PC-9 (cell line): Measurements from ENCODE around the gene WFDC1. TPM values are rescaled to one million over a fixed set of nuclear protein-coding genes. Genes with fewer than 3 reads are reported as not detected.

ENCODE experiments used
- BruUV-seq: library from RNA; stranded (reverse); fragments of 400-500 nt; replicated peaks from 2 replicates; lab custom pipeline; 2021; lab: Mats Ljungman, UMichigan
- CTCF ChIA-PET: fragments of 300-600 bp; sonication (Branson Sonifier 250); formaldehyde crosslinking; loops from one replicate; lab custom pipeline; 2022; ENCODE audit warnings: antibody characterized with exemption; lab: Charles Lee
- POLR2A ChIA-PET: fragments of 300-600 bp; sonication (Branson Sonifier 250); formaldehyde crosslinking; loops from one replicate; lab custom pipeline; 2022; ENCODE audit warnings: antibody characterized with exemption; ENCODE audit not compliant: unreplicated experiment; lab: Charles Lee
- DNase-seq, 2 experiments: peaks; one replicate each; pipeline versions ENCODE4 v3.0.0 to v3.0.0-alpha.2; 2015 to 2022; ENCODE audit warnings: mixed read lengths in 1 of 2
- H2AFZ ChIP-seq: fragments of 200-600 bp; sonication (generic); 2 replicates; pipeline ENCODE4 v1.8.1; 2017; ENCODE audit warnings: antibody characterized with exemption
- H3F3A ChIP-seq: fragments of 200-600 bp; sonication (generic); 2 replicates; pipeline ENCODE4 v1.8.1; 2017; ENCODE audit warnings: antibody characterized with exemption, mild to moderate bottlenecking, low read depth; ENCODE audit not compliant: insufficient read depth
- H3K27ac ChIP-seq: fragments of 200-600 bp; sonication (generic); 2 replicates; pipeline ENCODE4 v1.6.1; 2016; ENCODE audit warnings: mixed run types
- H3K27me3 ChIP-seq: fragments of 200-600 bp; sonication (generic); 2 replicates; pipeline ENCODE4 v1.6.1; 2016; ENCODE audit warnings: low read depth, mixed run types; ENCODE audit not compliant: insufficient read depth
- H3K36me3 ChIP-seq: fragments of 200-600 bp; sonication (generic); 2 replicates; pipeline ENCODE4 v1.6.1; 2016; ENCODE audit warnings: low read depth, mixed run types
- H3K4me1 ChIP-seq: fragments of 200-600 bp; sonication (generic); replicated peaks from 2 replicates; pipeline ENCODE4 v1.6.1; 2016; ENCODE audit warnings: mixed run types; ENCODE audit not compliant: insufficient read depth
- H3K4me2 ChIP-seq: fragments of 200-600 bp; sonication (generic); 2 replicates; pipeline ENCODE4 v1.6.1; 2017; ENCODE audit warnings: mixed run types
- H3K4me3 ChIP-seq: fragments of 200-600 bp; sonication (generic); 2 replicates; pipeline ENCODE4 v1.6.1; 2016; ENCODE audit warnings: mixed run types
- H3K79me2 ChIP-seq: fragments of 200-600 bp; sonication (generic); 2 replicates; pipeline ENCODE4 v1.6.1; 2017; ENCODE audit warnings: low read depth, mixed run types
- H3K9me2 ChIP-seq: fragments of 200-600 bp; sonication (generic); 2 replicates; pipeline ENCODE4 v1.8.1; 2017; ENCODE audit warnings: mild to moderate bottlenecking; ENCODE audit not compliant: insufficient read depth
- H3K9me3 ChIP-seq: fragments of 200-600 bp; sonication (generic); 2 replicates; pipeline ENCODE4 v1.8.1; 2016; ENCODE audit warnings: low read depth; ENCODE audit not compliant: insufficient read depth
- H4K20me1 ChIP-seq: fragments of 200-600 bp; sonication (generic); 2 replicates; pipeline ENCODE4 v1.8.1; 2017; ENCODE audit not compliant: insufficient read depth
- EZH2 ChIP-seq: fragments of 200-600 bp; sonication (generic); IDR thresholded peaks from 2 replicates; pipeline ENCODE4 v1.8.0; 2017; ENCODE audit warnings: antibody characterized with exemption, low read depth
- intact Hi-C: fragments of 100-400 bp; cut with micrococcal nuclease; formaldehyde crosslinking; loops from one replicate; pipeline ENCODE4 v1.10.0; 2022; ENCODE audit not compliant: unreplicated experiment
- total RNA-seq: library from RNA; stranded (reverse); gene quantifications from 2 replicates; pipeline ENCODE4 v1.2.3, GENCODE V29; 2021
- TF ChIP-seq, protein P1 (sequence below): fragments of 200-600 bp; sonication (generic); conservative IDR thresholded peaks from 2 replicates; pipeline ENCODE4 v1.6.1; 2017; ENCODE audit warnings: mixed run types, antibody characterized with exemption, mild to moderate bottlenecking, moderate library complexity

Gene WFDC1
- total RNA-seq, 1 experiment from 2014 or later = not detected

DNA sequence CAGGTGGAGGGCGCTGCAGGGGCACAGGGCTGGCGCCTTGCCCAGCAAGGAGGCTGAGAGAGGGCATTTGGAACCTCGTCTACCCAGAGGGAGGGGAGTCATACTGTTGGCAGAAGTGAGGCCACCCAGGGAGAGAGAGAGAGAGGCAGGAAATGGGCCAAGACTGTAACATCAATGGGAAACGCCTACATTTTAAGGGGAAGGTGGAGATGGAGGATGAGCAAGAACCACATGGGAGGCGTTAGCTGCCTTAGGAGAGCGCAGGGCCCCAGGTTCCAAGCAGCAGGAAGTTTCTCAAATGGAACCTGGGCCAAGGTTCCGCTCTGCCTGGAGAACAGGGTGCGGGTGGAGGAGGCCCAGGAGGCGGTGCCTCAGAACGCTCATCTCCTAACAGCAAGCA, 2.7 kb upstream of the WFDC1 start:
- Histone ChIP-seq H3K4me1 (no peaks in the 10 kb centered on the region), H3K27me3 (peaks cover 50% of the 10 kb centered on the region), H3K27ac (no peak overlapping the region), H3K4me3 (no peak overlapping the region), H3K9me3 (no peaks in the 10 kb centered on the region), H3K9me2 (no peaks in the 10 kb centered on the region), H3K36me3 (no peaks in the 10 kb centered on the region), H2AFZ (no peak overlapping the region), H4K20me1 (no peaks in the 10 kb centered on the region), H3F3A (no peaks in the 10 kb centered on the region), H3K79me2 (no peaks in the 10 kb centered on the region), H3K4me2 (no peak overlapping the region)
- no TSS peak for BruUV-seq
- DNase-seq = no peak
- ChIA-PET CTCF (no interaction called here), POLR2A (no interaction called here)
- intact Hi-C loops = no loop called here
- TF ChIP-seq, protein P1, sequence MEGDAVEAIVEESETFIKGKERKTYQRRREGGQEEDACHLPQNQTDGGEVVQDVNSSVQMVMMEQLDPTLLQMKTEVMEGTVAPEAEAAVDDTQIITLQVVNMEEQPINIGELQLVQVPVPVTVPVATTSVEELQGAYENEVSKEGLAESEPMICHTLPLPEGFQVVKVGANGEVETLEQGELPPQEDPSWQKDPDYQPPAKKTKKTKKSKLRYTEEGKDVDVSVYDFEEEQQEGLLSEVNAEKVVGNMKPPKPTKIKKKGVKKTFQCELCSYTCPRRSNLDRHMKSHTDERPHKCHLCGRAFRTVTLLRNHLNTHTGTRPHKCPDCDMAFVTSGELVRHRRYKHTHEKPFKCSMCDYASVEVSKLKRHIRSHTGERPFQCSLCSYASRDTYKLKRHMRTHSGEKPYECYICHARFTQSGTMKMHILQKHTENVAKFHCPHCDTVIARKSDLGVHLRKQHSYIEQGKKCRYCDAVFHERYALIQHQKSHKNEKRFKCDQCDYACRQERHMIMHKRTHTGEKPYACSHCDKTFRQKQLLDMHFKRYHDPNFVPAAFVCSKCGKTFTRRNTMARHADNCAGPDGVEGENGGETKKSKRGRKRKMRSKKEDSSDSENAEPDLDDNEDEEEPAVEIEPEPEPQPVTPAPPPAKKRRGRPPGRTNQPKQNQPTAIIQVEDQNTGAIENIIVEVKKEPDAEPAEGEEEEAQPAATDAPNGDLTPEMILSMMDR = no peak
- no peak for TF ChIP-seq EZH2

DNA sequence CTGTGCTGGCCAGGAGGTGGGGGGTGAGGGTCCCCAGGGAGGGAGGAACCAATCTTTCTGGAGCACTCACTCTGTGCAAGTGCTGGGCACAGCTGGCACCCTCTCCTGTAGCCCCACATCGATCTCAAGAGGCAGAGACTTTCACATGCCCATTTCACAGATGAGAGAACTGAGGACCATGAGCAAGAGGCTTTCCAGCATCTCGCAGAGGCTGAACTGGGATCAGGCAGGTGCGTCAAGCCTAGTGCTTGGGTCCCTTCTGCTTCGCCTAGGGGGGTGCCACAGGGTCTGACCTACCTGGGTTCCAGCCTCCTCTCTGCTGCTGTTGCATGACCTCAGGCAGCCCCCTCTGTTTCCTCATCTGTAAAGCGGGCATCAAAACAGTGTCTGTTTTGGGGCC, 1.3 kb upstream of the WFDC1 start:
- Histone ChIP-seq H3K27ac (no peak overlapping the region), H3K36me3 (no peaks in the 10 kb centered on the region), H3F3A (no peaks in the 10 kb centered on the region), H4K20me1 (no peaks in the 10 kb centered on the region), H3K27me3 (peaks cover 45% of the 10 kb centered on the region), H3K79me2 (no peaks in the 10 kb centered on the region), H2AFZ (no peak overlapping the region), H3K9me2 (no peaks in the 10 kb centered on the region), H3K4me1 (no peaks in the 10 kb centered on the region), H3K4me3 (no peak overlapping the region), H3K9me3 (no peaks in the 10 kb centered on the region), H3K4me2 (no peak overlapping the region)
- no TSS peak for BruUV-seq
- POLR2A ChIA-PET = no interaction called here
- no peak for DNase-seq
- TF ChIP-seq, protein P1 = no peak
- no peak for TF ChIP-seq EZH2
- CTCF ChIA-PET = no interaction called here
- intact Hi-C loops = no loop called here

DNA sequence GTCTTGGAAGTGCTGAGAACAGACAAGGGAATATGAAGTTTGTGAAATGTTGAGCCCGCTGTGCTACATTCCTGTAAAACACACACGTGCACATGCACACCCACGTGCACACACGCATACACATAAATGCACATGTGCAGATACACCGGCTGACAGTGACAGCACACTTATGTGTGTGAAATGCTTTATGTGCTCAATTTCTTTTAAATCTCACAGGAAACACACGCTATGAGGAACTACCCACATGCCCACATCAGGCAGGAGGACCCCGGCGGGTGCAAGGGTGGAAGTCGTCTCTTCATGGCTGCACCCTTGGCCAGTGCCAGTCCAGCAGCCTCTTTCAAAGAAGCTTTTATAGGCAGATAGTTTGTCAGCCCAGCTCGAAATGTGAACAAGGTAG, 561 bp upstream of the WFDC1 start:
- Histone ChIP-seq H3K9me3 (no peaks in the 10 kb centered on the region), H3K79me2 (no peaks in the 10 kb centered on the region), H3K4me3 (no peak overlapping the region), H3K9me2 (no peaks in the 10 kb centered on the region), H3K4me1 (no peaks in the 10 kb centered on the region), H2AFZ (no peak overlapping the region), H3K4me2 (no peak overlapping the region), H3K27me3 (peaks cover 39% of the 10 kb centered on the region), H3F3A (no peaks in the 10 kb centered on the region), H4K20me1 (no peaks in the 10 kb centered on the region), H3K36me3 (no peaks in the 10 kb centered on the region), H3K27ac (no peak overlapping the region)
- DNase-seq = no peak
- TF ChIP-seq, protein P1 = no peak
- intact Hi-C loops = no loop called here
- ChIA-PET POLR2A (no interaction called here), CTCF (no interaction called here)
- BruUV-seq = no TSS peak
